Epithelial cell of proximal tubule (primary cell): ENCODE data around the gene SMIM15. TPM values are rescaled to one million over a fixed set of nuclear protein-coding genes. Genes with fewer than 3 reads are reported as not detected.
"Not testable (repeated sequence)": the region's sequence is repeated elsewhere in the genome, so short reads cannot be mapped to it uniquely, and the experiment has no call there.

ENCODE experiments used
- DNase-seq: peaks from one replicate; pipeline ENCODE4 v3.0.0-alpha.2; 2011; ENCODE audit warnings: low read depth
- H3K4me3 ChIP-seq: 2 replicates; pipeline ENCODE4 v1.5.1; 2011; ENCODE audit warnings: low read depth, mild to moderate bottlenecking, low read length
- CTCF ChIP-seq: conservative IDR thresholded peaks from 2 replicates; pipeline ENCODE4 v1.5.1; 2012; ENCODE audit warnings: low read depth, mild to moderate bottlenecking, low read length
- total RNA-seq: library from RNA; depleted of rRNA; stranded (reverse); fragments of >200 nt; gene quantifications from 2 replicates; pipeline ENCODE4 v1.2.3, GENCODE V29; 2015

SMIM15 gene, protein sequence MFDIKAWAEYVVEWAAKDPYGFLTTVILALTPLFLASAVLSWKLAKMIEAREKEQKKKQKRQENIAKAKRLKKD
- total RNA-seq, result 70.5 and 71.4 TPM in 2 replicates

DNA sequence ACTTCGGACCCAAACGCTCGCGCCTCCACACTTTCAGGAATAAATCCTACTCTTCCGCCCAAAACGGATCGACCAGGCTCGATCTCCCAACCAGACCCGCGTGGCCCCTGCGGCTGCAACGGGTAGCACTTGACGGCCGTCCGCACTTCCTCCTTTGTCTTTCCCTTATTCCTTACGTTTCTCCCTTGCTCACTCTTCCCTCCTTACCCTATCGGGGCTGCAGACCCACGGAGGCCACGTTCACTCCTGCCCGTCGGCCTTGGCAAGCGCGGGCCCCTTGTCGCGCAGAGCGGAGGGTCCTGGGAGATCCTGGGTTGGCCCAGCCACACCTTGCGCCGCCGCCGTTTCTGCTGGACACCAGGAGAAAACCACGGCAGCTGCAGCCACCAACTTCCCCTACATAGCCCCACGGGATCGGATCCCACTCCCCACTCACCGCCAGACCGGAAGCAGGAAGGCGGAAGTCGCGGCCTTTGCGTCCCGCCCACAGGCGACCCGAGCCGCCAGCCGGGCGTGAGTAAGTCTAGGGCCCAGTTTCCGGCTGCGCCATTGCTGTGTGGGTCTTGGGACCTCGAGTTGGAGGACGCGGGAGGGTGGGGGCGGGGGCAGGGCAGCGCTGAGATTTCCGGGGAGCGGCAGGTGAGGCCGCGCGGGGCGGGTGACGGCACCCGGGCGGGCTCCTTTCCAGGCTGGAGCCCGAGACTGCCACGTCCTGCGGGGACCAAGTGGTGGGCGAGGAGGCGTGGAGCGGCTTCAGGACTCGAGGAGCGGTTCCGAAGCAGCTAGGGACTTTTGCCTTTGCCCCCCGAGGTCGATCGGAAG is at the start of gene SMIM15:
Gene SMIM15 (minus strand): TSS at position 459 of the 822 bp plus-strand sequence. CDS start 2,297 bp downstream, outside the sequence.
- no peak for DNase-seq
- no peak for TF ChIP-seq CTCF

GRCh38 chr5:61207884-61208283 is 45.6 kb upstream of the SMIM15 start:
- DNase-seq, result no peak
- no peak for TF ChIP-seq CTCF

More for the DNA sequence above, at the start of gene SMIM15:
- peak within 1 kb of the TSS; percentile 93 for H3K4me3 ChIP-seq

DNA sequence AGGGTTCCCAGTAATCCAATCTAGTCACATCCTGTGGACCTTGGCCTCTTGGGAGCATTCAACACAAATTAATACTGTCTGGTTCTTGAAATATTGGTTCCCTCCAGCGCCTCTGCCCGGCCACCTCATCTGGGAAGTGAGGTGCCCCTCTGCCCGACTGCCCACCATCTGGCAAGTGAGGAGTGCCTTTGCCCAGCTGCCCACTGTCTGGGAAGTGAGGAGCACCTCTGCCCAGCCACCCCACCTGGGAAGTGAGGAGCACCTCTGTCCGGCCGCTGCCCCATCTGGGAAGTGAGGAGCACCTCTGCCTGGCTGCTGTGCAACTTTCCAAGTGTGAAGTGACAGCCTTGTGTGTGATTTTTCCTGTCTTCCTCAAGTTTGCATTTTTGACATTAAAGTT is 42.7 kb upstream of the SMIM15 start:
- no peak for TF ChIP-seq CTCF
- H3K4me3 ChIP-seq, result no peak overlapping the region
- no peak for DNase-seq

More at GRCh38 chr5:61207884-61208283, 45.6 kb upstream of the SMIM15 start:
- no peak overlapping the region for H3K4me3 ChIP-seq

DNA sequence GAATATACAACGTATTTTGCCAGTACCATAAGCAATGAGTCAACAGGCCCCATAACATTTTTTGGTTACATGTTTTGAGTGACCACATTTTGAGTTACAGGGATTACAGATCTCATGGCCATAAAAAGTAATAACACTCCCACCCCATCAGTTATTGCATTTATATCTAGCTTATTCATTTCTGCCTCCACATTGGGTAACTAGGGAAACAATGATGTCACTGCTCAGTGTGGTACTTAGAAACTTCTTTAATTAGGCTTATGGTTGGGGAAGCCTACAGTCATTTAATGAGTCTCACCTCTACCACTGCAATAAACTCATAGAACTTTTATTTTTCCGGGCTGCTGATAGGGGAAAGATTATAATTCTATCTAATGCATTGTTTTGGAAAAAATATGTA is 39.9 kb upstream of the SMIM15 start:
- no peak overlapping the region for H3K4me3 ChIP-seq
- no peak for DNase-seq
- TF ChIP-seq CTCF, result no peak

- DNase-seq, result no peak
- no peak overlapping the region for H3K4me3 ChIP-seq
- no peak for TF ChIP-seq CTCF
Observed at GRCh38 chr5:61200582-61201155, 38.4 kb upstream of the SMIM15 start.

DNA sequence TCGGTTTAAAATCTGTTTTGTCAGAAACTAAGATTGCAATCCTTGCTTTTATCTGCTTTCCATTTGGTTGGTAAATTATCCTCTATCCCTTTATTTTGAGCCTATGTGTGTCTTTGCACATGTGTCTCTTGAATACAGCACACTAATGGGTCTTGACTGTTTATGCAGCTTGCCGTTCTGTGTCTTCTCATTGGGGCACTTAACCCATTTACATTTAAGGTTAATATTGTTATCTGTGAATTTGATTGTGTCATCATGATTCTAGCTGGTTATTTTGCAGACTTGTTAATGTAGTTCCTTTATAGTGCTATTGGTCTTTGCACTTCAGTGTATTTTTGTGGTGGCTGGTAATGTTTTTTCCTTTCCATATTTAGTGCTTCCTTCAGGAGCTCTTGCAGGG is 36.3 kb upstream of the SMIM15 start:
- no peak for TF ChIP-seq CTCF

DNA sequence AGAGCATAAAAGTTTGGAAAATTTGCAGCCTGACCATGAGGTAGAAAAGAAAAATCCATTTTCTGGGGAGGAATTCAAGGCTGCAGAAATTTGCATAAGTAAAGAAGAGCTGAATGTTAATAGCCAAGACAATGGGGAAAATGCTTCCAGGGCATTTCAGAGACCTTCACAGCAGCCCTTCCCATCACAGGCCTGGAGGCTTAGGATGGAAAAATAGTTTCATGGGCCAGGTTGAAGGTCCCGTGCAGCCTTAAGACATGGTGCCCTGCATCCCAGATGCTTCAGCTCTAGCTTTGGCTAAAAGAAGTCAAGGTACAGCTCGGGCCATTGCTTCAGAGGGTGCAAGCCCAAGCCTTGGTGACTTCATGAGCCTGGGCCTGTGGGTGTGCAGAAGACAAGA is 25.6 kb upstream of the SMIM15 start:
- DNase-seq, H3K4me3 ChIP-seq: not testable (repeated sequence)

More for the DNA sequence above, 36.3 kb upstream of the SMIM15 start:
- DNase-seq, result no peak
- H3K4me3 ChIP-seq, result no peak overlapping the region

DNA sequence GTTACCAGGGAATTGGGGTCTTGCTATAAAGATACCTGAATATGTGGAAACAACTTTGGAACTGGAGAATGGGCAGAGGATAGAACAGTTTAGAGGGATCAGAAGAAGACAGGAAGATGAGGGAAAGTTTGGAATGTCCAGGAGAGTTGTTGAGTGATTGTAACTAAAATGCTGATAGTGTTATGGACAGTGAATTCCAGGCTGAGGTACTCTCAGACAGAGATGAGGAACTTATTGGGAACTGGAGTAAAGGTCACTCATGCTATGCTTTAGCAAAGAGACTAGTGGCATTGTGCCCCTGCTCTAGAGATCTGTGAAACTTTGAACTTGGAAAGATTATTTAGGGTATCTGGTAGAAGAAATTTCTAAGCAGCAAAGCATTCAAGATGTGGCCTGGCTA is 25.1 kb upstream of the SMIM15 start:
- not testable (repeated sequence) for H3K4me3 ChIP-seq, DNase-seq
